ENCODE results near the gene LPAR1.
A peak's percentile ranks its signal among the peaks of the same experiment; 100 is the strongest.

Gene LPAR1

DNA sequence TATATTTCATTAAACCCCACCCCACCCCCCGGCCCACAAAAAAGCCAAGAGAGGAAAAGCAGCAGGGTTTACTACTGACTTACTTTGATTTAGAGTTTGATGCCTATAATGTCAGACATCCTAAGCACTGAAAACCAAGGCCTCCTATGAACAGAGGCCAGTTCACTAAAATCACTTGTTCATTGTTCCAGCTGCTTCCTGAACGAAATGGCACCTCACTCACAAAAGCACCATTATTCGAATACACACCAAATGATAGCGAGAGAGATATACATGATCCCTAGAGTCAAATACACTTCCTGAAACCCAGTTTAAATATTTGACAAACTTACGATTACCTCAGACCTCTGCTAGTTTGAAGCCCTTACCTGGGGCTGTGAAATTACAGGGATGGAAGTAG, 66.6 kb downstream of the LPAR1 start:
- H3K4me3 ChIP-seq (ENCODE audit: control insufficient read depth, low read depth, low read length) = no peak overlapping the region
- TF ChIP-seq, protein P1, sequence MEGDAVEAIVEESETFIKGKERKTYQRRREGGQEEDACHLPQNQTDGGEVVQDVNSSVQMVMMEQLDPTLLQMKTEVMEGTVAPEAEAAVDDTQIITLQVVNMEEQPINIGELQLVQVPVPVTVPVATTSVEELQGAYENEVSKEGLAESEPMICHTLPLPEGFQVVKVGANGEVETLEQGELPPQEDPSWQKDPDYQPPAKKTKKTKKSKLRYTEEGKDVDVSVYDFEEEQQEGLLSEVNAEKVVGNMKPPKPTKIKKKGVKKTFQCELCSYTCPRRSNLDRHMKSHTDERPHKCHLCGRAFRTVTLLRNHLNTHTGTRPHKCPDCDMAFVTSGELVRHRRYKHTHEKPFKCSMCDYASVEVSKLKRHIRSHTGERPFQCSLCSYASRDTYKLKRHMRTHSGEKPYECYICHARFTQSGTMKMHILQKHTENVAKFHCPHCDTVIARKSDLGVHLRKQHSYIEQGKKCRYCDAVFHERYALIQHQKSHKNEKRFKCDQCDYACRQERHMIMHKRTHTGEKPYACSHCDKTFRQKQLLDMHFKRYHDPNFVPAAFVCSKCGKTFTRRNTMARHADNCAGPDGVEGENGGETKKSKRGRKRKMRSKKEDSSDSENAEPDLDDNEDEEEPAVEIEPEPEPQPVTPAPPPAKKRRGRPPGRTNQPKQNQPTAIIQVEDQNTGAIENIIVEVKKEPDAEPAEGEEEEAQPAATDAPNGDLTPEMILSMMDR (conservative IDR thresholded peaks at IDR 0.05; ENCODE audit: control insufficient read depth, insufficient read depth, low read depth, low read length) = no peak
- DNase-seq (ENCODE audit: low read depth) = no peak

DNA sequence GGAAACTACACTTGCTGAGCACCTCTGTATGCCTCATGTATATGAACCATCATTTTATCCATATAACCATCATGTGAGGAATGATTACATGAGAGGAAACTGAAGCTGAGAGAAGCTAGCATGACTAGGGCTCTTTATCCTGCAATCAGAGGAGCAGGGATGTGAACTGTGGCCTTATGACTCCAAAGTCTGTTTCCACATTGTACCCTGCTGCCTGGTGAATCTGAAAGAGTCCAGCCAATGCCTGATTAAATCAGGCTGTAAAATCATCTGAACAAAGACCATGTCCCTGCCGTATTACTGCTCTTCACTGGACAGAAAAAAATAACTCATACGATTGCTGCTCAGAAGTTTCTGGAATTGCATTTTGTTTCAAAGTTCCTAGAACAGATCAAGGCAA, 67.0 kb downstream of the LPAR1 start:
- no peak overlapping the region for H3K4me3 ChIP-seq (ENCODE audit: control insufficient read depth, low read depth, low read length)
- peak; percentile 30 for DNase-seq (ENCODE audit: low read depth)
- TF ChIP-seq, protein P1 (conservative IDR thresholded peaks at IDR 0.05; ENCODE audit: control insufficient read depth, insufficient read depth, low read depth, low read length) = no peak

DNA sequence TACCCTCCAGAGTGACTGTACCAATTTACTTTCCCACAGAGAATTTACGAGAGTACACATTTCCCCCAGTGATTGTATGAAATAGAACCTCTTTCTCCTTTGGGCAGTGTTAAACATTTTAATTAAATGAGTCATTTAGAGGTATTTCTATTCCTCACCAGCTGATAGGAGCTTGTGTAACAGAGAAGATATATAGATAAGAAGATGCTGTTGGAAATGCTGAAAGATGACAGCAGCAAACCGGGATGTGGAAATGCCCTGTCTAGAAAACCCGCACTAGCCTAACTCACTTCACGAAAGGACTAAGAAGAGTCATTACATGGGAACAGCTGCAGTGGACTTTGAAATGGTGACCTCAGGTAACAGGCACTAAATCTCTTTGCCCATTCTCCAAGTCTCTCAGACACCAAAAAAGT, 68.3 kb downstream of the LPAR1 start:
- TF ChIP-seq, protein P1 (conservative IDR thresholded peaks at IDR 0.05; ENCODE audit: control insufficient read depth, insufficient read depth, low read depth, low read length) = no peak
- peak; percentile 63 for DNase-seq (ENCODE audit: low read depth)

DNA sequence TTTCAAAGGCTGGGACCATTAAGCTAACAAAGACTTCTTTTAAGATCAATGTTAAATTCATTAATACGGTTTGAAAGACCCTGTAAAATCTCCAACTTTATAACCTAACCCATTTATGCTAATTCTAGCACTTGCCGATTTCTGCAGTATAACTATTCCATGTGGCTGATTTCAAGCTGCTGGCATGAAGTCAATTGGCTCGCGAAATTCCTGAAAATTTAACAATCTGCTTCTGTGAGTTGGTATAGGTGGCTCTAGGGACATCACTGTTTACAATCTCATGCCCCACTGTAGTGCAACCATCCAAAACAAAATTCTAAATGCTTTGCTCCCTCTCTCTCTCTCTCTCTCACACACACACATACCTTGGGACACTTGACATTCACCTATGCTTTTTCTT, 70.2 kb downstream of the LPAR1 start:
- no peak overlapping the region for H3K4me3 ChIP-seq (ENCODE audit: control insufficient read depth, low read depth, low read length)
- TF ChIP-seq, protein P1 (conservative IDR thresholded peaks at IDR 0.05; ENCODE audit: control insufficient read depth, insufficient read depth, low read depth, low read length) = no peak
- no peak for DNase-seq (ENCODE audit: low read depth)

More for the DNA sequence above, 68.3 kb downstream of the LPAR1 start:
- H3K4me3 ChIP-seq (ENCODE audit: control insufficient read depth, low read depth, low read length) = no peak overlapping the region

DNA sequence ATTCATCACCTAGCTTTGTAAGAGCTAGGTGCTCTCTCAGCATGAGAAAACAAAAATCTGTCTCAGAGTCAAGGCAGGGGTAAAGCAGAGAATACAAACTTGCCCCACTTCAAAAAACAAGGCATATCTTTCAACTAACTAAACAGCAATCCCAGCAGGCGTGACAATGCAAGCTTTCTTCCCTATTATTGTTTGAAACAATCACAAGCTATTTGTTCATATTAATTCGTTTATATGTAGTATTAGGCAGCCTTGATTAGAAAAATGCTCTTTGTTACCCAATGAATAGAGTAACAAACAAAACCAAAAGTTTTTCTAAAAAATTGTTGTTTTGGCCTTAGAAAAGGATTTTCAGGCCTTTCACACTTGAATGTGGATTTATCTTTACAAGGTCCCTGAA, 71.1 kb downstream of the LPAR1 start:
- TF ChIP-seq, protein P1 (conservative IDR thresholded peaks at IDR 0.05; ENCODE audit: control insufficient read depth, insufficient read depth, low read depth, low read length) = no peak
- DNase-seq (ENCODE audit: low read depth) = no peak
- no peak overlapping the region for H3K4me3 ChIP-seq (ENCODE audit: control insufficient read depth, low read depth, low read length)

DNA sequence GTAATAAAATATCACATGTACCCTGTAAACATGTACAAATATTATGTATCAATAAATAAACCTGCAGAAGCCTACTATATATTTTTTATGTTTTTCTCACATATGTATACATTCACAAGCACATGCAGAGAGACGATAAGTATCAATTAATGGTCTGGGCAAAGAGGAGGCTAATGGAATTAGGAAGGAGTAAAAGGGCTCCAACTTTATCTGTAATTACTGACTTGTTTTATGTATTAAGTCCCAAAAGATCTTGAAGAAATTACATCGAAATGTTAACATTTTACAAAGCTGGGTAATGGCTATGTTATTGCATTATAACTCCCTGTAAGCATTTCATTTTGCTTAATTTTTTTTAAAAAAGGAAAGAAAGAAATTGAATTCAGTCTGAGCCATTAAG, 78.0 kb downstream of the LPAR1 start:
- no peak overlapping the region for H3K4me3 ChIP-seq (ENCODE audit: control insufficient read depth, low read depth, low read length)
- no peak for DNase-seq (ENCODE audit: low read depth)
- TF ChIP-seq, protein P1 (conservative IDR thresholded peaks at IDR 0.05; ENCODE audit: control insufficient read depth, insufficient read depth, low read depth, low read length) = no peak

DNA sequence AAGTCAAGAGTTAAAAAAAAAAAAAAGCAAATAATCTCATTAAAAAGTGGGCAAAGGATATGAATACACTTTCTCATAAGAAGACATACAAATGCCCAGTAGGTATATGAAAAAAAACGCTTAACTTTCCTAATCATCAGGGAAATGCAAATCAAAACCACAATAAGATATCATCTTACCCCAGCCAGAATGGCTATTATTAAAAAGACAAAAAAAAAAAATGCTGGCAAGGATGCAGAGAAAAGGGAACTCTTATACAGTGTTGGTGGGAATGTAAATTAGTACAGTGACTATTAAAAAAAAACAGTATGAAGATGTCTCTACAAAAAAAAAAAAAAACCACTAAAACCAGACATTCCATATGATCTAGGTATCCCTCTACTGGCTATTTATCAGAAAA, 79.4 kb downstream of the LPAR1 start:
- no peak overlapping the region for H3K4me3 ChIP-seq (ENCODE audit: control insufficient read depth, low read depth, low read length)
- TF ChIP-seq, protein P1 (conservative IDR thresholded peaks at IDR 0.05; ENCODE audit: control insufficient read depth, insufficient read depth, low read depth, low read length) = no peak
- DNase-seq (ENCODE audit: low read depth) = no peak

Data from fibroblast of mammary gland (primary cell).